Large intestine (tissue), 12 donors: ENCODE results near the gene CDSN. TPM values are rescaled to one million over a fixed set of nuclear protein-coding genes. Genes with fewer than 3 reads are reported as not detected.
"Not testable (repeated sequence)": the region's sequence is repeated elsewhere in the genome, so short reads cannot be mapped to it uniquely, and the experiment has no call there.

Experiments used
- DNase-seq, 2 donors: peaks; one replicate each; pipeline versions ENCODE4 v3.0.0 to v3.0.0-alpha.2; 2013
- H3K27ac ChIP-seq: one replicate; pipeline ENCODE4 v1.5.1; 2013; ENCODE audit warnings: low read length
- H3K27me3 ChIP-seq: 2 replicates; pipeline ENCODE4 v1.6.1; 2013; ENCODE audit warnings: low read length; ENCODE audit not compliant: control insufficient read depth, insufficient read depth
- H3K36me3 ChIP-seq: 2 replicates; pipeline ENCODE4 v1.6.1; 2013; ENCODE audit warnings: low read length; ENCODE audit not compliant: control insufficient read depth, insufficient read depth
- H3K4me1 ChIP-seq: one replicate; pipeline ENCODE4 v1.6.1; 2013; ENCODE audit warnings: low read length; ENCODE audit not compliant: control insufficient read depth, insufficient read depth
- H3K4me3 ChIP-seq: one replicate; pipeline ENCODE4 v1.5.1; 2013; ENCODE audit warnings: low read length
- H3K9me3 ChIP-seq: one replicate; pipeline ENCODE4 v1.6.1; 2013; ENCODE audit warnings: mild to moderate bottlenecking, low read depth, low read length, moderate library complexity; ENCODE audit not compliant: control insufficient read depth
- WGBS: methylation state at CpG from one replicate; pipeline ENCODE4 v1.1.5; 2013; ENCODE audit warnings: low lambda C conversion rate; ENCODE audit not compliant: insufficient coverage; 5-methylcytosine and 5-hydroxymethylcytosine counted together
- long read RNA-seq, 11 donors: transcript quantifications; one replicate each; lab custom pipeline, GENCODE V29; 2026
- polyA plus RNA-seq: library from polyadenylated mRNA; unstranded; fragments of 120-200 nt; gene quantifications from one replicate; pipeline ENCODE4 v1.2.1, GENCODE V29; 2013

Gene CDSN
- polyA plus RNA-seq = not detected
- long read RNA-seq, donor 1 = 0 reads
- long read RNA-seq, donor 2 = 0 reads
- long read RNA-seq, donor 3 = 0 reads
- long read RNA-seq, donor 4 = 0 reads
- long read RNA-seq, donor 5 = 0 reads
- long read RNA-seq, donor 6 = 0 reads
- long read RNA-seq, donor 7 = 0 reads
- long read RNA-seq, donor 8 = 0 reads
- long read RNA-seq, donor 9 = 0 reads
- long read RNA-seq, donor 10 = 0 reads
- long read RNA-seq, donor 11 = 0 reads

- Histone ChIP-seq H3K27ac (no peak within 1 kb of the TSS), H3K9me3 (no peaks in the 10 kb centered on the region), H3K4me3 (no peak within 1 kb of the TSS), H3K4me1 (no peaks in the 10 kb centered on the region), H3K27me3 (peaks cover 18% of the 10 kb centered on the region), H3K36me3 (no peaks in the 10 kb centered on the region)
- WGBS = no CpG with 5 or more reads among the region's 26 CpGs
- no peak for DNase-seq
These were observed at the start of gene CDSN for GRCh38 chr6:31120151-31120915. Gene CDSN (minus strand): TSS chr6:31120446. CDS start chr6:31120419, 27 bp downstream.

GRCh38 chr6:31169123-31169857 is 49.0 kb upstream of the CDSN start:
- DNase-seq = no peak
- no peak overlapping the region for H3K27ac ChIP-seq
- H3K27me3 ChIP-seq = no peaks in the 10 kb centered on the region
- no peaks in the 10 kb centered on the region for H3K9me3 ChIP-seq
- no peaks in the 10 kb centered on the region for H3K36me3 ChIP-seq
- no peak overlapping the region for H3K4me3 ChIP-seq
- no peaks in the 10 kb centered on the region for H3K4me1 ChIP-seq
- WGBS = no CpG with 5 or more reads among the region's 10 CpGs

- no peak overlapping the region for H3K27ac ChIP-seq
- WGBS = no CpG with 5 or more reads among the region's 3 CpGs
These were observed 48.4 kb upstream of the CDSN start for GRCh38 chr6:31168606-31169005.

GRCh38 chr6:31165986-31166385 is 45.7 kb upstream of the CDSN start:
- DNase-seq = no peak
- Histone ChIP-seq H3K4me3 (no peak overlapping the region), H3K27ac (no peak overlapping the region), H3K9me3 (no peaks in the 10 kb centered on the region), H3K27me3 (no peaks in the 10 kb centered on the region), H3K4me1 (no peaks in the 10 kb centered on the region), H3K36me3 (peaks cover 3% of the 10 kb centered on the region)
- 83% methylated on average over 1 of the region's 5 CpGs for WGBS

More at GRCh38 chr6:31168606-31169005, 48.4 kb upstream of the CDSN start:
- H3K9me3 ChIP-seq = no peaks in the 10 kb centered on the region
- H3K27me3 ChIP-seq = no peaks in the 10 kb centered on the region
- DNase-seq = no peak
- H3K36me3 ChIP-seq = no peaks in the 10 kb centered on the region
- no peaks in the 10 kb centered on the region for H3K4me1 ChIP-seq
- no peak overlapping the region for H3K4me3 ChIP-seq

GRCh38 chr6:31165064-31165832 is 45.0 kb upstream of the CDSN start:
- no CpG with 5 or more reads among the region's 17 CpGs for WGBS
- not testable (repeated sequence) for H3K36me3 ChIP-seq, H3K4me3 ChIP-seq, H3K4me1 ChIP-seq, H3K27me3 ChIP-seq, H3K9me3 ChIP-seq, DNase-seq, H3K27ac ChIP-seq

- not testable (repeated sequence) for H3K4me3 ChIP-seq, H3K27ac ChIP-seq, H3K27me3 ChIP-seq, H3K9me3 ChIP-seq, DNase-seq, H3K4me1 ChIP-seq, H3K36me3 ChIP-seq
- 93% methylated on average over 3 of the region's 9 CpGs for WGBS
These were observed 44.3 kb upstream of the CDSN start for GRCh38 chr6:31164475-31165063.

GRCh38 chr6:31163922-31164321 is 43.7 kb upstream of the CDSN start:
- Histone ChIP-seq H3K4me1 (peaks cover 6% of the 10 kb centered on the region), H3K27ac (no peak overlapping the region), H3K9me3 (no peaks in the 10 kb centered on the region), H3K4me3 (no peak overlapping the region), H3K36me3 (peaks cover 3% of the 10 kb centered on the region), H3K27me3 (no peaks in the 10 kb centered on the region)
- DNase-seq = no peak

GRCh38 chr6:31162463-31163165 is 42.4 kb upstream of the CDSN start:
- H3K4me1 ChIP-seq = peaks cover 6% of the 10 kb centered on the region
- H3K36me3 ChIP-seq = peaks cover 3% of the 10 kb centered on the region
- H3K9me3 ChIP-seq = no peaks in the 10 kb centered on the region
- no peak for DNase-seq
- H3K27me3 ChIP-seq = no peaks in the 10 kb centered on the region
- H3K4me3 ChIP-seq = no peak overlapping the region
- H3K27ac ChIP-seq = no peak overlapping the region
- no CpG with 5 or more reads among the region's 13 CpGs for WGBS

GRCh38 chr6:31161216-31162126 is 41.2 kb upstream of the CDSN start:
- DNase-seq = no peak
- Histone ChIP-seq H3K4me1 (peaks cover 12% of the 10 kb centered on the region), H3K27me3 (no peaks in the 10 kb centered on the region), H3K36me3 (peaks cover 3% of the 10 kb centered on the region), H3K27ac (no peak overlapping the region), H3K4me3 (no peak overlapping the region), H3K9me3 (no peaks in the 10 kb centered on the region)
- no CpG with 5 or more reads among the region's 19 CpGs for WGBS
